GM18868 (cell line): ENCODE measurements around the gene ZDHHC16.

ENCODE experiments used
- ATAC-seq: cut with Tn5 transposase; IDR thresholded peaks from one replicate; pipeline ENCODE4 v1.9.1; 2021; ENCODE audit warnings: mild to moderate bottlenecking, moderate library complexity; ENCODE audit not compliant: unreplicated experiment

ZDHHC16 gene

GRCh38 chr10:97506199-97506991 lies 60.4 kb downstream of the ZDHHC16 start:
- no peak for ATAC-seq
